Left cardiac atrium (tissue), 4 donors: ENCODE measurements around the gene EIF3K. TPM values are rescaled to one million over a fixed set of nuclear protein-coding genes. Genes with fewer than 3 reads are reported as not detected.

ENCODE experiments used
- ATAC-seq, 2 donors: fragments of 200-7000 bp; cut with Tn5 transposase; one replicate each; pipeline ENCODE4 v1.9.1; 2020; ENCODE audit warnings: mild to moderate bottlenecking in 2 of 2, moderate library complexity in 2 of 2
- DNase-seq: peaks from one replicate; pipeline ENCODE4 v3.0.0-alpha.2; 2020
- intact Hi-C, 2 donors: fragments of 100-400 bp; cut with DNase I; formaldehyde crosslinking; loops; one replicate each; pipeline versions ENCODE4 v1.14.1 to v1.15.1; 2022 to 2023
- total RNA-seq, 2 donors: library from RNA; stranded (reverse); fragmentation: NEBNext Ultra II Directional; extraction: Animal tissue kit (Norgen Biotek cat#: 25700); gene quantifications; one replicate each; pipeline ENCODE4 v1.2.1, GENCODE V29; 2021
- donor health status: DM: no; HTN: yes; CAD: no.
- donor health status: DM: no; HTN: yes; CAD: no; lungs with severe emphysema.
- donor health status: DM: yes; HTN: yes; CAD: no.
- donor health status: Dilated cardiomyopathy.

EIF3K gene
- total RNA-seq, 2 donors from 2014 or later = 515 to 563 TPM

GRCh38 chr19:38644719-38645118 is 25.7 kb downstream of the EIF3K start:
- DNase-seq (no peak), ATAC-seq (no peak)
- intact Hi-C loops = loop anchor here (5.0 to 10.0 kb wide), 5 partner anchors 63 to 280 kb away; partner anchors contain the start of genes HNRNPL (in 2 of the 2) and ECH1 (in 1 of the 2)

- ATAC-seq = peak; percentile 91 to 92
- peak; percentile 99 for DNase-seq
- intact Hi-C loops = loop anchor here (5.0 to 10.0 kb wide), 5 partner anchors 60 to 277 kb away; partner anchors contain the start of genes HNRNPL (in 2 of the 2) and ECH1 (in 1 of the 2)
These were observed 28.5 kb downstream of the EIF3K start, which contains the start of gene ACTN4 for GRCh38 chr19:38647368-38647965. Gene ACTN4, plus strand, starts transcription at chr19:38647649. Its CDS starts 97 bp downstream, at chr19:38647746.

GRCh38 chr19:38647966-38648768 is 29.2 kb downstream of the EIF3K start:
- intact Hi-C loops = loop anchor here (5.0 to 10.0 kb wide), 5 partner anchors 59 to 277 kb away; partner anchors contain the start of genes HNRNPL (in 2 of the 2) and ECH1 (in 1 of the 2)
- ATAC-seq (no peak), DNase-seq (no peak)

GRCh38 chr19:38648769-38649304 is 29.8 kb downstream of the EIF3K start:
- intact Hi-C loops = loop anchor here (5.0 to 10.0 kb wide), 5 partner anchors 58 to 276 kb away; partner anchors contain the start of genes HNRNPL (in 2 of the 2) and ECH1 (in 1 of the 2)
- DNase-seq (no peak), ATAC-seq (no peak)

- peak in 1 of 2 donors; percentile 3 for ATAC-seq
- peak; percentile 51 for DNase-seq
- intact Hi-C loops = loop anchor here (5.0 to 10.0 kb wide), 5 partner anchors 58 to 275 kb away; partner anchors contain the start of genes HNRNPL (in 2 of the 2) and ECH1 (in 1 of the 2)
These were observed 30.6 kb downstream of the EIF3K start for GRCh38 chr19:38649305-38650171.

- intact Hi-C loops = no loop called here
- DNase-seq (no peak), ATAC-seq (no peak)
These were observed 31.3 kb downstream of the EIF3K start for GRCh38 chr19:38650172-38650775.

- no peak for DNase-seq
- ATAC-seq = peak; percentile 10 to 13
- intact Hi-C loops = no loop called here
These were observed 32.1 kb downstream of the EIF3K start for GRCh38 chr19:38650911-38651584.

- ATAC-seq (peak; percentile 29 to 37), DNase-seq (no peak)
- intact Hi-C loops = no loop called here
These were observed 34.1 kb downstream of the EIF3K start for GRCh38 chr19:38653028-38653571.

- no peak for ATAC-seq
- intact Hi-C loops = no loop called here
- no peak for DNase-seq
These were observed 35.7 kb downstream of the EIF3K start for GRCh38 chr19:38654628-38655055.

GRCh38 chr19:38655148-38655824 is 36.3 kb downstream of the EIF3K start:
- DNase-seq = no peak

GRCh38 chr19:38656171-38656981 is 37.4 kb downstream of the EIF3K start:
- DNase-seq (no peak), ATAC-seq (no peak)
- intact Hi-C loops = no loop called here

More at GRCh38 chr19:38655148-38655824, 36.3 kb downstream of the EIF3K start:
- no peak for ATAC-seq
- intact Hi-C loops = no loop called here

GRCh38 chr19:38657633-38658222 is 38.7 kb downstream of the EIF3K start:
- intact Hi-C loops = no loop called here
- peak in 1 of 2 donors; percentile 39 for ATAC-seq
- DNase-seq = no peak

- intact Hi-C loops = no loop called here
- ATAC-seq (peak; percentile 76 to 87), DNase-seq (no peak)
These were observed 39.7 kb downstream of the EIF3K start for GRCh38 chr19:38658462-38659306.

GRCh38 chr19:38660724-38661123 is 41.7 kb downstream of the EIF3K start:
- DNase-seq = no peak
- intact Hi-C loops = loop anchor here in 1 of 2 donors (2.0 kb wide), 1 partner anchor 48 kb away; no protein-coding TSS in a partner anchor
- no peak for ATAC-seq

- intact Hi-C loops = loop anchor here in 1 of 2 donors (2.0 kb wide), 1 partner anchor 48 kb away; no protein-coding TSS in a partner anchor
- ATAC-seq = no peak
- DNase-seq = no peak
These were observed 42.1 kb downstream of the EIF3K start for GRCh38 chr19:38661136-38661535.
